Activated CD4-positive, alpha-beta T cell treated with anti-CD3 and anti-CD28 coated beads for 36 hours (primary cell): ENCODE data around the gene EYA4. TPM values are rescaled to one million over a fixed set of nuclear protein-coding genes. Genes with fewer than 3 reads are reported as not detected.

Source experiments
- ATAC-seq: fragments of 200-7000 bp; cut with Tn5 transposase; one replicate; pipeline ENCODE4 v1.10.0; 2021; ENCODE audit warnings: mild to moderate bottlenecking, moderate library complexity
- CTCF ChIA-PET: fragments of 350-600 bp; sonication (Branson Sonifier 250); formaldehyde crosslinking; loops from one replicate; lab custom pipeline; 2021; ENCODE audit warnings: antibody characterized with exemption; lab: Charles Lee
- POLR2A ChIA-PET: fragments of 350-600 bp; sonication (Branson Sonifier 250); formaldehyde crosslinking; loops from one replicate; lab custom pipeline; 2021; ENCODE audit warnings: antibody characterized with exemption, inconsistent platforms; lab: Charles Lee
- DNase-seq: peaks from one replicate; pipeline ENCODE4 v3.0.0-alpha.2; 2020
- H3K27ac Mint-ChIP-seq: one replicate; pipeline ENCODE4 v1.8.0; 2021; ENCODE audit warnings: mixed read lengths
- H3K27me3 Mint-ChIP-seq: one replicate; pipeline ENCODE4 v1.8.0; 2021; ENCODE audit warnings: mixed read lengths
- H3K36me3 Mint-ChIP-seq: one replicate; pipeline ENCODE4 v1.8.0; 2021; ENCODE audit warnings: low read depth, mixed read lengths
- H3K4me1 Mint-ChIP-seq: one replicate; pipeline ENCODE4 v1.8.0; 2021; ENCODE audit warnings: mixed read lengths
- H3K4me3 Mint-ChIP-seq: one replicate; pipeline ENCODE4 v1.8.0; 2021; ENCODE audit warnings: mild to moderate bottlenecking, moderate library complexity, mixed read lengths
- H3K9me3 Mint-ChIP-seq: one replicate; pipeline ENCODE4 v1.8.0; 2021; ENCODE audit warnings: low read depth, mixed read lengths
- intact Hi-C, 2 experiments: fragments of 100-400 bp; cut with DNase I in 1 of 2; cut with micrococcal nuclease in 1 of 2; formaldehyde crosslinking; loops; one replicate each; pipeline versions ENCODE4 v1.14.2 to v1.15.1; 2022 to 2024; cut with DNase I, micrococcal nuclease
- total RNA-seq, 2 experiments: library from RNA; stranded (reverse); gene quantifications; one replicate each; pipeline ENCODE4 v1.2.3, GENCODE V29; 2021

EYA4 gene
- total RNA-seq, 2 experiments from 2014 or later = not detected

GRCh38 chr6:133298335-133298734 lies 57.2 kb downstream of the EYA4 start:
- no peak for ATAC-seq
- no peak overlapping the region for H3K27ac Mint-ChIP-seq
- no peaks in the 10 kb centered on the region for H3K36me3 Mint-ChIP-seq
- H3K4me1 Mint-ChIP-seq = no peaks in the 10 kb centered on the region
- no peak for DNase-seq
- ChIA-PET POLR2A (no interaction called here), CTCF (no interaction called here)
- no peaks in the 10 kb centered on the region for H3K27me3 Mint-ChIP-seq
- H3K9me3 Mint-ChIP-seq = no peaks in the 10 kb centered on the region
- intact Hi-C loops = no loop called here
- no peak overlapping the region for H3K4me3 Mint-ChIP-seq

- no peaks in the 10 kb centered on the region for H3K9me3 Mint-ChIP-seq
- no peak overlapping the region for H3K4me3 Mint-ChIP-seq
- no peaks in the 10 kb centered on the region for H3K36me3 Mint-ChIP-seq
- DNase-seq = no peak
- intact Hi-C loops = no loop called here
- H3K4me1 Mint-ChIP-seq = no peaks in the 10 kb centered on the region
- no peak overlapping the region for H3K27ac Mint-ChIP-seq
- no peak for ATAC-seq
- H3K27me3 Mint-ChIP-seq = no peaks in the 10 kb centered on the region
- CTCF ChIA-PET = no interaction called here
- POLR2A ChIA-PET = no interaction called here
Measured at GRCh38 chr6:133298801-133299200, 57.6 kb downstream of the EYA4 start.

GRCh38 chr6:133300896-133301295 lies 59.7 kb downstream of the EYA4 start:
- Mint-ChIP-seq H3K36me3 (no peaks in the 10 kb centered on the region), H3K27ac (no peak overlapping the region), H3K4me1 (no peaks in the 10 kb centered on the region), H3K27me3 (no peaks in the 10 kb centered on the region), H3K9me3 (no peaks in the 10 kb centered on the region), H3K4me3 (no peak overlapping the region)
- no peak for ATAC-seq
- intact Hi-C loops = no loop called here
- DNase-seq = no peak
- ChIA-PET CTCF (no interaction called here), POLR2A (no interaction called here)

- Mint-ChIP-seq H3K4me1 (no peaks in the 10 kb centered on the region), H3K4me3 (no peak overlapping the region), H3K27ac (no peak overlapping the region), H3K9me3 (no peaks in the 10 kb centered on the region), H3K27me3 (no peaks in the 10 kb centered on the region), H3K36me3 (no peaks in the 10 kb centered on the region)
- CTCF ChIA-PET = no interaction called here
- DNase-seq (no peak), ATAC-seq (no peak)
- POLR2A ChIA-PET = no interaction called here
- intact Hi-C loops = no loop called here
Measured at GRCh38 chr6:133301835-133302234, 60.7 kb downstream of the EYA4 start.

GRCh38 chr6:133306931-133307330 lies 65.8 kb downstream of the EYA4 start:
- intact Hi-C loops = no loop called here

GRCh38 chr6:133309579-133309978 lies 68.4 kb downstream of the EYA4 start:
- CTCF ChIA-PET = no interaction called here
- H3K36me3 Mint-ChIP-seq = no peaks in the 10 kb centered on the region

More at GRCh38 chr6:133306931-133307330, 65.8 kb downstream of the EYA4 start:
- Mint-ChIP-seq H3K36me3 (no peaks in the 10 kb centered on the region), H3K27me3 (peaks cover 5% of the 10 kb centered on the region), H3K4me1 (no peaks in the 10 kb centered on the region), H3K4me3 (no peak overlapping the region), H3K27ac (no peak overlapping the region), H3K9me3 (peaks cover 5% of the 10 kb centered on the region)
- DNase-seq (no peak), ATAC-seq (no peak)
- POLR2A ChIA-PET = no interaction called here
- CTCF ChIA-PET = no interaction called here

GRCh38 chr6:133312006-133312405 lies 70.8 kb downstream of the EYA4 start:
- DNase-seq = no peak
- Mint-ChIP-seq H3K36me3 (no peaks in the 10 kb centered on the region), H3K9me3 (peaks cover 5% of the 10 kb centered on the region), H3K27ac (no peak overlapping the region), H3K4me3 (no peak overlapping the region), H3K4me1 (no peaks in the 10 kb centered on the region), H3K27me3 (peaks cover 9% of the 10 kb centered on the region)
- no peak for ATAC-seq
- POLR2A ChIA-PET = no interaction called here
- intact Hi-C loops = no loop called here
- CTCF ChIA-PET = no interaction called here

More at GRCh38 chr6:133309579-133309978, 68.4 kb downstream of the EYA4 start:
- Mint-ChIP-seq H3K9me3 (peaks cover 5% of the 10 kb centered on the region), H3K4me1 (no peaks in the 10 kb centered on the region), H3K4me3 (no peak overlapping the region), H3K27me3 (peaks cover 7% of the 10 kb centered on the region), H3K27ac (no peak overlapping the region)
- intact Hi-C loops = no loop called here
- ATAC-seq (no peak), DNase-seq (no peak)
- POLR2A ChIA-PET = no interaction called here

GRCh38 chr6:133313068-133313467 lies 71.9 kb downstream of the EYA4 start:
- intact Hi-C loops = no loop called here

GRCh38 chr6:133314947-133315346 lies 73.8 kb downstream of the EYA4 start:
- no peaks in the 10 kb centered on the region for H3K36me3 Mint-ChIP-seq
- ChIA-PET CTCF (no interaction called here), POLR2A (no interaction called here)
- ATAC-seq (no peak), DNase-seq (no peak)
- H3K27ac Mint-ChIP-seq = no peak overlapping the region
- peaks cover 9% of the 10 kb centered on the region for H3K27me3 Mint-ChIP-seq
- intact Hi-C loops = no loop called here
- no peaks in the 10 kb centered on the region for H3K4me1 Mint-ChIP-seq
- no peaks in the 10 kb centered on the region for H3K9me3 Mint-ChIP-seq
- no peak overlapping the region for H3K4me3 Mint-ChIP-seq

More at GRCh38 chr6:133313068-133313467, 71.9 kb downstream of the EYA4 start:
- ATAC-seq (no peak), DNase-seq (no peak)
- H3K4me3 Mint-ChIP-seq = no peak overlapping the region
- no peaks in the 10 kb centered on the region for H3K4me1 Mint-ChIP-seq
- H3K27me3 Mint-ChIP-seq = peaks cover 9% of the 10 kb centered on the region
- no peak overlapping the region for H3K27ac Mint-ChIP-seq
- peaks cover 3% of the 10 kb centered on the region for H3K9me3 Mint-ChIP-seq
- no peaks in the 10 kb centered on the region for H3K36me3 Mint-ChIP-seq
- ChIA-PET POLR2A (no interaction called here), CTCF (no interaction called here)

GRCh38 chr6:133315811-133316210 lies 74.7 kb downstream of the EYA4 start:
- no peaks in the 10 kb centered on the region for H3K4me1 Mint-ChIP-seq
- intact Hi-C loops = no loop called here
- no peak overlapping the region for H3K4me3 Mint-ChIP-seq
- H3K9me3 Mint-ChIP-seq = no peaks in the 10 kb centered on the region
- no peak overlapping the region for H3K27ac Mint-ChIP-seq
- POLR2A ChIA-PET = no interaction called here
- no peak for ATAC-seq
- H3K36me3 Mint-ChIP-seq = no peaks in the 10 kb centered on the region
- H3K27me3 Mint-ChIP-seq = peaks cover 9% of the 10 kb centered on the region
- CTCF ChIA-PET = no interaction called here
- DNase-seq = no peak

GRCh38 chr6:133317704-133318103 lies 76.5 kb downstream of the EYA4 start:
- POLR2A ChIA-PET = no interaction called here

GRCh38 chr6:133326584-133326983 lies 85.4 kb downstream of the EYA4 start:
- H3K27ac Mint-ChIP-seq = no peak overlapping the region
- no peaks in the 10 kb centered on the region for H3K36me3 Mint-ChIP-seq
- ChIA-PET CTCF (no interaction called here), POLR2A (no interaction called here)
- H3K27me3 Mint-ChIP-seq = peaks cover 2% of the 10 kb centered on the region
- H3K9me3 Mint-ChIP-seq = no peaks in the 10 kb centered on the region
- DNase-seq (no peak), ATAC-seq (no peak)
- intact Hi-C loops = no loop called here
- no peak overlapping the region for H3K4me3 Mint-ChIP-seq
- H3K4me1 Mint-ChIP-seq = no peaks in the 10 kb centered on the region

More at GRCh38 chr6:133317704-133318103, 76.5 kb downstream of the EYA4 start:
- CTCF ChIA-PET = no interaction called here
- no peaks in the 10 kb centered on the region for H3K9me3 Mint-ChIP-seq
- ATAC-seq = no peak
- H3K27me3 Mint-ChIP-seq = peaks cover 2% of the 10 kb centered on the region
- no peak for DNase-seq
- no peaks in the 10 kb centered on the region for H3K36me3 Mint-ChIP-seq
- H3K27ac Mint-ChIP-seq = no peak overlapping the region
- H3K4me1 Mint-ChIP-seq = no peaks in the 10 kb centered on the region
- intact Hi-C loops = no loop called here
- H3K4me3 Mint-ChIP-seq = no peak overlapping the region

GRCh38 chr6:133333852-133334251 lies 92.7 kb downstream of the EYA4 start:
- no peak for DNase-seq
- ATAC-seq = no peak
- H3K27me3 Mint-ChIP-seq = peaks cover 2% of the 10 kb centered on the region
- no peaks in the 10 kb centered on the region for H3K36me3 Mint-ChIP-seq
- no peaks in the 10 kb centered on the region for H3K9me3 Mint-ChIP-seq
- ChIA-PET POLR2A (no interaction called here), CTCF (no interaction called here)
- H3K4me1 Mint-ChIP-seq = no peaks in the 10 kb centered on the region
- no peak overlapping the region for H3K27ac Mint-ChIP-seq
- intact Hi-C loops = no loop called here
- no peak overlapping the region for H3K4me3 Mint-ChIP-seq
